GM10266 (cell line): ENCODE measurements around the gene PGLYRP4.

Experiments
- DNase-seq: peaks from one replicate; pipeline ENCODE4 v3.0.0; 2012; ENCODE audit errors: extremely low spot score
- CTCF ChIP-seq: IDR thresholded peaks from 2 replicates; pipeline ENCODE4 v1.5.1; 2012; ENCODE audit warnings: mild to moderate bottlenecking, low read depth; ENCODE audit not compliant: control insufficient read depth, insufficient read depth; ENCODE audit errors: missing control alignments

The PGLYRP4 gene

GRCh38 chr1:153348511-153349362, at the start of gene PGLYRP4:
TSS of gene PGLYRP4 (minus strand) at chr1:153348841. CDS start at chr1:153347932, 909 bp downstream.
- no peak for TF ChIP-seq CTCF
- DNase-seq, result no peak

- TF ChIP-seq CTCF, result no peak
- DNase-seq, result no peak
Measured at GRCh38 chr1:153397924-153398651, 49.4 kb upstream of the PGLYRP4 start.

- DNase-seq, result no peak
Measured at GRCh38 chr1:153397051-153397923, 48.6 kb upstream of the PGLYRP4 start.

GRCh38 chr1:153396461-153396860, 47.8 kb upstream of the PGLYRP4 start:
- DNase-seq, result no peak

More at GRCh38 chr1:153397051-153397923, 48.6 kb upstream of the PGLYRP4 start:
- TF ChIP-seq CTCF, result no peak

GRCh38 chr1:153395776-153396175, 47.1 kb upstream of the PGLYRP4 start:
- no peak for TF ChIP-seq CTCF

More at GRCh38 chr1:153396461-153396860, 47.8 kb upstream of the PGLYRP4 start:
- no peak for TF ChIP-seq CTCF

GRCh38 chr1:153395136-153395685, 46.6 kb upstream of the PGLYRP4 start:
- no peak for DNase-seq
- no peak for TF ChIP-seq CTCF

More at GRCh38 chr1:153395776-153396175, 47.1 kb upstream of the PGLYRP4 start:
- no peak for DNase-seq
